Amniotic stem cell (primary cell): ENCODE data around the gene SLC39A8.
"Not testable (repeated sequence)": the region's sequence is repeated elsewhere in the genome, so short reads cannot be mapped to it uniquely, and the experiment has no call there.

Experiments used
- DNase-seq: peaks from one replicate; lab custom pipeline; 2025; lab: John Stamatoyannopoulos, UW

Gene SLC39A8

DNA sequence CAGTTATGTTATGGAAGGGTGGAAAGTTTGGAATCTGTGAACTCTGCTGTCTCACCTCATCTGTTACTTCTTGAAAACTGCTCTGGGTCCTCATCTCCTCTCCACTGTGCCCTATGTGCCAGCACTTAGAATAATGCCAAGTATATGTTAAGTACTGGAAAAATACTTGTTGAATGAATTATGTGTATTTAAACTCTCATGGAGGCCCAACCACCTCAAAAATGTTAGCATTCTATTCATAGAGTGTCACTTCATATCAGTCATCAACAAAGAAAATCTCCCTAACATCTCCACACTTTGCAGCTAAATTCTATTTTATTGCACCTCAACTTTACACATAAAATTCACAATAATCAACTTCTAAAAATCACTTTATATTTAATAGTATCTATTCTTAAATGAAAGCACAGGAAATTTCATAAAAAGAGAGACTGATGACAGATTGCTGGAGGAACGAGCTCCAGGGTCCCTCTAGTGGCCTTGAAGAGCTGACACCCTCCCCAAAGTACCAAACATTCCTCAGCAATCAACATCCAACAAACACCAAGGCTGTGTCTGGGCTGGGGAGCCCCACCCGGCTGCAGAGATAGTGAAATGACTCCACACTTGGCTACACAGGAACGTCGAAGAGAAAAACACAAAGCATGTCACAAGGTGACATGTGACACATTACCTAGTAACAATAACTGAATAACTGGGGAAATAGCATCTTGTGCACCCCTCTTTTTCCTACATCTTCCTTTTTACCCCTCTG is 45.8 kb downstream of the SLC39A8 start:
- peak; percentile 15 for DNase-seq

GRCh38 chr4:102298716-102299115 is 46.6 kb downstream of the SLC39A8 start:
- no peak for DNase-seq

DNA sequence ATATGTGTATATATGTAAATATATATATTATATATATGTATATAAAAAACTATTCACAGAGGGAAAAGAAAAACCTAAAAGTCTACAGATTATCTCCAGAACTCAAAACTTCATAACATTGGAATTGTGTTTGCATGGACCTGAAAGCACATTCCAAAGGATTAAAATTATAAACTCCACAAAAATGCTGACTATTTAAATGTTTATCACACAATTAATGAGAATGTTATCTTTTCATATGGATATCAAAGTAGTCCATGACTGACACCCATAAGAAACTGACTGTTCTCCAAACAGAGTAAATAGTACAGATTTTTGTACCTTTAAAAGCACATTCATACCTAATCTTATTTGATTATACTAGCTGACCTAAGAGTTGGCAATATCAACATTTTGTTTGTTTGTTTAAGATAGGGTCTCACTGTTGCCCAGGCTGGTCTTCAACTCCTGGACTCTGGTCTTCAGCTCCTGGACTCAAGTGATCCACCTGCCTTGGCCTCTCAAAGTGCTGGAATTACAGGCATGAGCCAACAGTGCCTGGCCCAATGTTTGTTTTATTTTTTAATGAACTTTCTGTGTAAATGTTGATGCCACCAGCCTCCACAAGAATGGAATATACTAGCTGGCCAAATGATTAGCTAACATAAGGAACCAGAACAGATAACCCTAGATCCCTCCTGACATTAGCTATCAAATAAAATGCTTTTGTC is 50.0 kb downstream of the SLC39A8 start:
- no peak for DNase-seq

GRCh38 chr4:102288497-102288896 is 56.8 kb downstream of the SLC39A8 start:
- DNase-seq, result no peak

- no peak for DNase-seq
Measured at GRCh38 chr4:102285831-102286230, 59.5 kb downstream of the SLC39A8 start.

- no peak for DNase-seq
Measured at GRCh38 chr4:102281171-102281839, 64.0 kb downstream of the SLC39A8 start.

DNA sequence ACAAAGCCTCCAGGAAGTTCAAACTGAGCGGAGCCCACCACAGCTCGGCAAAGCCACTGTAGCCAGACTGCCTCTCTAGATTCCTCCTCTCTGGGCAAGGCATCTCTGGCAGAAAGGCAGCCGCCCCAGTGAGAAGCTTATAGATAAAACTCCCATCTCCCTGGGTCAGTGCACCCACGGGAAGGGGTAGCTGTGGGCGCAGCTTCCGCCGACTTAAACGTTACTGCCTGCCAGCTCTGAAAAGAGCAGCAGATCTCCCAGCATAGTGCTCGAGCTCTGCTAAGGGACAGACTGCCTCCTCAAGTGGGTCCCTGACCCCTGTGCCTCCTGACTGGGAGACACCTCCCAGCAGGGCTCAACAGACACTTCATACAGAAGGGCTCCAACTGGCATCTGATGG is 72.0 kb downstream of the SLC39A8 start:
- not testable (repeated sequence) for DNase-seq

DNA sequence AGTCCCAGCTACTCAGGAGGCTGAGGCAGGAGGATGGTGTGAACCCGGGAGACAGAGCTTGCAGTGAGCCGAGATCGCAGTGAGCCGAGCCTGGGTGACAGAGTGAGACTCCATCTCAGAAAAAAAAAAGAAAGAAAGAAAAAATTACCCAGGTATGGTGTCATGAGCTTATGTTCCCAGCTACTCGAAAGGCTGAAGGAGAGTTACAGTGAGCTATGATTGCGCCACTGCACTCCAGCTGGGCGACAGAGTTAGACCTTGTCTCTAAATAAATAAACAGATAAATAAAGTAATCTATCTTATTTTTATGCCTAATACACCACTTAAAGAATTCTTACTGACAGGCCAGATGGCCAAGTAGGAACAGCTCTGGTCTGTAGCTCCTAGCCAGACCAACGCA is 73.0 kb downstream of the SLC39A8 start:
- DNase-seq, result no peak

DNA sequence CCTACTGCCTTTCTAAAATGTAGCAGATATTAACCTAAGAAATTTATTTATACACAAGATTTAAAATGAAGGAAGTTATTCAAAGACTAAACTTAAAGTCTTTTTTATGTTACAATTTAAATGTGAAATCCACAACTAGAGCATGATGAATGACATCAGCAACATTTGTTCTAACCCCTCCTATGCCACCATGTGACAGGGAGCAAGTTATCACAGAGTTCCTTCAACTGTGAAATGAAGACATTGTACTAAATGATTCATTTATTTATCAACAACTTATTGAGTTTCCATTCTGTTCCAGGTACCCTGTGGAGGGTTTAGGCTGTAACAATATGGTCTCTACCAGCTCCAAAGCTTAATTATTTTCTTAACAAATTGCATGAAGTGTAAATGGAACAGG is 76.9 kb downstream of the SLC39A8 start:
- no peak for DNase-seq

- peak; percentile 43 for DNase-seq
Measured at GRCh38 chr4:102263024-102263787, 82.1 kb downstream of the SLC39A8 start.

- DNase-seq, result no peak
Measured at GRCh38 chr4:102259702-102260101, 85.6 kb downstream of the SLC39A8 start.

GRCh38 chr4:102259081-102259480 is 86.2 kb downstream of the SLC39A8 start:
- DNase-seq, result no peak

DNA sequence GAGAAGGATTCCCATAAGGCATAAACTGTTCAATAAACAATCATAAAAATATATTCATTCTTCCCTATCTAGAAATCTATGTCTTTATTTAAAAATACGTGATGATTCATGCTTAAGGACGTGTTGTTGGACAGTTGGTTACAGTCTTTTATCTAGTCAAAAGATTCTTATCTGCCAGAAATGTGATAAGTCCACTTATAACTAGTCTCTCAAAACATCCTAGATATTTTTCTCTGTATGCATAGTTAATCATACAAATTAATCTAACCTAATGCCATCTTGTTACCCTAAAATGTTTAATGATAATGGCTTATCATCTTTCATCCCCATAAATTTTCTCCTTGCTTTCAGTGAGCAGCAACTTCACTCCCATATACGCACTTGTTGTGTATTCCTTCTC is 89.0 kb downstream of the SLC39A8 start:
- DNase-seq, result no peak

DNA sequence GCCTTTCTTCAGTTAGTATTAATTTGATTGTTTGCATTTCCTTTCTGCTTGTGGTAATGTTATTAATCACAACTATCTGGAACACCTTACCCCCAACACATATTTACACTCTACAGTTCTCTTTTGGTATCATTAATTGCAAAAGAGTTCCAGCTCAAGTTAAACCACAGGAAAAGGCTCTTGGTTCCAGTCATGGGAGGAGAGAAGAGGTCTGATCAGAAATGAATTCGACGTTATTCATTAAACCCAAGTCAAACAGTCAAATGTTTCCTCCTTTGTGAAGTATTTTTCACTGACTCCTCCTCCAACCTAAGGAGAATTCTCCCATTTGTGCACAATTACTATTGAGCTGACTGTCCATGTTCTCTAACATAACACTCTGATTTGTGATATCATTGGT is 91.4 kb downstream of the SLC39A8 start:
- DNase-seq, result no peak

- DNase-seq, result no peak
Measured at GRCh38 chr4:102252171-102252570, 93.1 kb downstream of the SLC39A8 start.

GRCh38 chr4:102250341-102250740 is 94.9 kb downstream of the SLC39A8 start:
- DNase-seq, result no peak

DNA sequence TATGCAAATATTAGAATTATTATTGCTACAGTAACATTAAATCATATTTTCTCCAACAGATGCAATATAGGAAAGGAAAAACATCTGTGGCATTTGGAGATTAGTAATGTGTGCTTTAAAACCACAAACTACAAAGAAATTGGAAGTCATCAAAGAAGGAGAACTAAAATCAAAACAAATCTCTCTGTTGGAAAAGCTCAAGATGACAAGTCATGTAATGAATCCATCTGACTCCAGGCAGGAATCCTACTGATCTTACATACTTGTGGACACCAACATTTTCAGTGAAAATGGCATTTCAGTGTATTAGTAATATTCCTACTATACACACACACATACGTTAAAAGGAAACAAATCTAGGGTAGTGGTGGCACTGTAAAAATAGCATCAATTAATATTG is 98.2 kb downstream of the SLC39A8 start:
- DNase-seq, result no peak

- no peak for DNase-seq
Measured at GRCh38 chr4:102246416-102246815, 98.9 kb downstream of the SLC39A8 start.

- no peak for DNase-seq
Measured at GRCh38 chr4:102244878-102245535, 100.3 kb downstream of the SLC39A8 start.

DNA sequence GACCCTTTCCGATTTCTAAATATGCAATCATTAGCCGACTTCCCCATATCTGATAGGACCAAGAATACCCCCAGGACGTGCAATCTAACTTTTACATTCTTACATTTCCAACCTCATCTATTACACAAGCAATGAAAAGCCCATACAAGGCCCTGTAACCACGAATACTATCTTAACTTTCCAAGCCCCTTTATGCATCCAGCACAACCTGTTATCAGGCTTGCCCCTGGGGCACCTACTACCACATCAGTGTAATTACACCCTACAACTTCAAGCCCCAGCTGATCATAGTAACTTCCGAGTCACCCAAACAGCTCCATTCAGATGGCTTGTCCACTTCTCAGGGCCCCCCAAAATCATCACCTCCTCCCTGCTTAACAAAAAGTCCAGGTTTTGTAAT is 102.0 kb downstream of the SLC39A8 start:
- not testable (repeated sequence) for DNase-seq

GRCh38 chr4:102234243-102234838 is 110.9 kb downstream of the SLC39A8 start:
- no peak for DNase-seq
